Transverse colon (tissue), 4 donors: ENCODE data around the gene CNTN5.

Experiments used
- POLR2A ChIP-seq: fragments of 450-650 bp; IDR thresholded peaks from one replicate; pipeline ENCODE4 v1.6.1; 2016; ENCODE audit warnings: antibody characterized with exemption, mild to moderate bottlenecking, moderate library complexity
- POLR2AphosphoS5 ChIP-seq, 3 donors: sonication (generic); formaldehyde crosslinking; IDR thresholded peaks; one replicate each; pipeline ENCODE4 v1.6.1; 2016; ENCODE audit warnings: antibody characterized with exemption in 3 of 3
- TF ChIP-seq, protein P1 (sequence below), 5 experiments: fragments of 200-600 bp in 3 of 5; fragments of 450-650 bp in 2 of 5; sonication (generic) in 3 of 5; IDR thresholded peaks; 1 replicate in 2 of 5; 2 replicates in 3 of 5; pipeline ENCODE4 v1.5.1; 2016 to 2017; ENCODE audit warnings: antibody characterized with exemption in 5 of 5, inconsistent platforms in 3 of 5, mild to moderate bottlenecking in 2 of 5, moderate library complexity in 1 of 5

DNA sequence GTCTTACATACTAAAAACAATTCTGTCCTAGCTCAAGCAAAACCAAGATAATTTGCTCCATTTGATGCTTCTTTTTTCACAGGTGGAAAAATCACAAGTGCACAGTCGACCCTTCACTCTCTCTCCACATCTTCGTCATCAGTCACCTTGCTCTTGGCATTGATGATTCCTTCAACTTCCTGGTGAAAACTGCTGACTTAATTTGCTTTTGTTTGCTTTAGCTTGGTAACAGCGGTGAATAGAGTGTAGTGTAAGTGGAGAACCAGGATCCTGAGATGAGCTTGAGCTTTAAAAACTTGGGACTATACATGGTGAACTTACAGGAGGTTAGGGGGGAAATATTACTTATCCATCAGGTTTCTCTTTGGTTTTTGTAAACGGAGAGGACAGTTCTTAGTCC is 1335.3 kb downstream of the CNTN5 start:
- TF ChIP-seq, protein P1, sequence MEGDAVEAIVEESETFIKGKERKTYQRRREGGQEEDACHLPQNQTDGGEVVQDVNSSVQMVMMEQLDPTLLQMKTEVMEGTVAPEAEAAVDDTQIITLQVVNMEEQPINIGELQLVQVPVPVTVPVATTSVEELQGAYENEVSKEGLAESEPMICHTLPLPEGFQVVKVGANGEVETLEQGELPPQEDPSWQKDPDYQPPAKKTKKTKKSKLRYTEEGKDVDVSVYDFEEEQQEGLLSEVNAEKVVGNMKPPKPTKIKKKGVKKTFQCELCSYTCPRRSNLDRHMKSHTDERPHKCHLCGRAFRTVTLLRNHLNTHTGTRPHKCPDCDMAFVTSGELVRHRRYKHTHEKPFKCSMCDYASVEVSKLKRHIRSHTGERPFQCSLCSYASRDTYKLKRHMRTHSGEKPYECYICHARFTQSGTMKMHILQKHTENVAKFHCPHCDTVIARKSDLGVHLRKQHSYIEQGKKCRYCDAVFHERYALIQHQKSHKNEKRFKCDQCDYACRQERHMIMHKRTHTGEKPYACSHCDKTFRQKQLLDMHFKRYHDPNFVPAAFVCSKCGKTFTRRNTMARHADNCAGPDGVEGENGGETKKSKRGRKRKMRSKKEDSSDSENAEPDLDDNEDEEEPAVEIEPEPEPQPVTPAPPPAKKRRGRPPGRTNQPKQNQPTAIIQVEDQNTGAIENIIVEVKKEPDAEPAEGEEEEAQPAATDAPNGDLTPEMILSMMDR (IDR thresholded peaks at IDR 0.05), result no peak
- TF ChIP-seq POLR2AphosphoS5 (IDR thresholded peaks at IDR 0.05) (no peak), POLR2A (no peak)
